Central memory CD4-positive, alpha-beta T cell (primary cell): ENCODE data around the gene DDX56.

Experiments used
- DNase-seq: peaks from one replicate; pipeline ENCODE4 v3.0.0; 2022

DDX56 gene

GRCh38 chr7:44534087-44534486, 39.6 kb downstream of the DDX56 start:
- no peak for DNase-seq

GRCh38 chr7:44533301-44534055, 40.2 kb downstream of the DDX56 start:
- DNase-seq, result no peak

- no peak for DNase-seq
These were observed 42.0 kb downstream of the DDX56 start for GRCh38 chr7:44531421-44532380.

GRCh38 chr7:44530990-44531389, 42.7 kb downstream of the DDX56 start:
- DNase-seq, result no peak

GRCh38 chr7:44524811-44525388, 48.8 kb downstream of the DDX56 start:
- no peak for DNase-seq

GRCh38 chr7:44522315-44522714, 51.4 kb downstream of the DDX56 start:
- DNase-seq, result no peak

- DNase-seq, result no peak
These were observed 52.2 kb downstream of the DDX56 start for GRCh38 chr7:44521347-44522095.

- no peak for DNase-seq
These were observed 53.1 kb downstream of the DDX56 start for GRCh38 chr7:44520574-44520973.

GRCh38 chr7:44519546-44519945, 54.2 kb downstream of the DDX56 start:
- DNase-seq, result no peak

GRCh38 chr7:44518761-44519160, 54.9 kb downstream of the DDX56 start:
- no peak for DNase-seq

GRCh38 chr7:44517175-44517574, 56.5 kb downstream of the DDX56 start:
- DNase-seq, result no peak
